Endothelial cell of umbilical vein (primary cell): Measurements from ENCODE around the gene LRRK1. TPM values are rescaled to one million over a fixed set of nuclear protein-coding genes. Genes with fewer than 3 reads are reported as not detected.

Source experiments
- BruUV-seq: library from RNA; stranded (reverse); fragments of 400-500 nt; replicated peaks from 2 replicates; lab custom pipeline; 2021; lab: Mats Ljungman, UMichigan
- CTCF ChIA-PET: fragments of 300-600, 350-600 bp; sonication (Branson Sonifier 250); formaldehyde crosslinking; loops from one replicate; lab custom pipeline; 2021; ENCODE audit warnings: antibody characterized with exemption, inconsistent platforms; lab: Charles Lee
- POLR2A ChIA-PET: fragments of 300-600, 350-600 bp; sonication (Branson Sonifier 250); formaldehyde crosslinking; loops from one replicate; lab custom pipeline; 2021; ENCODE audit warnings: antibody characterized with exemption, inconsistent platforms; lab: Charles Lee
- DNase-seq: peaks from one replicate; pipeline ENCODE4 v3.0.0-alpha.2; 2011; ENCODE audit warnings: low read depth, low spot score
- FAIRE-seq: peaks from 2 replicates; lab custom pipeline; 2011; peaks lifted over from hg19 to GRCh38; lab: Jason Lieb, UNC
- H2AFZ ChIP-seq: 2 replicates; pipeline ENCODE4 v1.6.0; 2012; ENCODE audit warnings: low read depth, low read length, control low read depth, inconsistent platforms
- H3K27ac ChIP-seq: 2 replicates; pipeline ENCODE4 v1.5.1; 2011; ENCODE audit warnings: low read depth, mild to moderate bottlenecking, control low read depth, low read length, moderate library complexity; ENCODE audit not compliant: insufficient read depth
- H3K27me3 ChIP-seq, 2 experiments: 2 replicates each; pipeline versions ENCODE4 v1.6.0 to v1.6.1; 2011; ENCODE audit warnings: low read length in 2 of 2, mixed read lengths in 1 of 2; ENCODE audit not compliant: control insufficient read depth in 2 of 2, insufficient read depth in 2 of 2
- H3K36me3 ChIP-seq, 2 experiments: 2 replicates in 1 of 2; 3 replicates in 1 of 2; pipeline ENCODE4 v1.5.1; 2011; ENCODE audit warnings: low read length in 2 of 2, mild to moderate bottlenecking in 1 of 2, moderate library complexity in 1 of 2; ENCODE audit not compliant: control insufficient read depth in 2 of 2, insufficient read depth in 2 of 2; ENCODE audit errors: extremely low read depth in 1 of 2
- H3K4me1 ChIP-seq: 3 replicates; pipeline ENCODE4 v1.5.1; 2011; ENCODE audit warnings: mild to moderate bottlenecking, low read length; ENCODE audit not compliant: control insufficient read depth, insufficient read depth; ENCODE audit errors: extremely low read depth
- H3K4me2 ChIP-seq: 2 replicates; pipeline ENCODE4 v1.6.1; 2011; ENCODE audit warnings: low read length, control low read depth, mixed read lengths; ENCODE audit not compliant: insufficient read depth
- H3K4me3 ChIP-seq, 3 experiments: fragments of 200-600 bp in 1 of 3; sonication (generic), shearing (Covaris generic) in 1 of 3; replicated peaks in 1 of 3; 2 replicates each; pipeline ENCODE4 v1.5.1; 2011 to 2016; ENCODE audit warnings: control low read depth in 3 of 3, low read length in 3 of 3, mild to moderate bottlenecking in 2 of 3, inconsistent platforms in 1 of 3, low read depth in 1 of 3, moderate library complexity in 1 of 3; ENCODE audit not compliant: insufficient read depth in 1 of 3
- H3K79me2 ChIP-seq: 2 replicates; pipeline ENCODE4 v1.6.0; 2012; ENCODE audit warnings: low read length, inconsistent platforms; ENCODE audit not compliant: control insufficient read depth, insufficient read depth
- H3K9ac ChIP-seq: replicated peaks from 2 replicates; pipeline ENCODE3; 2011; ENCODE audit warnings: low read length, control low read depth; ENCODE audit not compliant: insufficient read depth; ENCODE audit errors: extremely low read depth
- H3K9me1 ChIP-seq: replicated peaks from 3 replicates; pipeline ENCODE4 v1.6.0; 2011; ENCODE audit warnings: mild to moderate bottlenecking, low read length; ENCODE audit not compliant: control insufficient read depth, insufficient read depth; ENCODE audit errors: extremely low read depth
- H3K9me3 ChIP-seq: replicated peaks from 2 replicates; pipeline ENCODE4 v1.5.1; 2012; ENCODE audit warnings: low read length, inconsistent platforms; ENCODE audit not compliant: control insufficient read depth, insufficient read depth
- H4K20me1 ChIP-seq: replicated peaks from 2 replicates; pipeline ENCODE3; 2011; ENCODE audit warnings: mild to moderate bottlenecking, low read length; ENCODE audit not compliant: control insufficient read depth, insufficient read depth; ENCODE audit errors: extremely low read depth
- EZH2 ChIP-seq: IDR thresholded peaks from 2 replicates; pipeline ENCODE4 v1.6.1; 2012; ENCODE audit warnings: borderline replicate concordance, low read depth, mild to moderate bottlenecking, moderate library complexity, low read length, inconsistent platforms; ENCODE audit not compliant: severe bottlenecking
- FOS ChIP-seq: IDR thresholded peaks from 2 replicates; pipeline ENCODE4 v1.6.1; 2011; ENCODE audit warnings: mild to moderate bottlenecking, low read length, moderate library complexity, borderline replicate concordance; ENCODE audit not compliant: insufficient read depth
- GATA2 ChIP-seq: IDR thresholded peaks from 2 replicates; pipeline ENCODE4 v1.7.0; 2011; ENCODE audit warnings: low read depth, mild to moderate bottlenecking, moderate library complexity, mixed read lengths, low read length; ENCODE audit not compliant: insufficient read length, insufficient read depth
- JUN ChIP-seq: IDR thresholded peaks from 2 replicates; pipeline ENCODE4 v1.6.1; 2011; ENCODE audit warnings: borderline replicate concordance, low read depth; ENCODE audit not compliant: insufficient read length, insufficient read depth
- MYC ChIP-seq: IDR thresholded peaks from one replicate; pipeline ENCODE4 v1.6.1; 2011; ENCODE audit warnings: mild to moderate bottlenecking, low read depth, low read length
- POLR2A ChIP-seq: IDR thresholded peaks from 2 replicates; pipeline ENCODE4 v1.6.1; 2012; ENCODE audit warnings: low read depth, mild to moderate bottlenecking, control low read depth, low read length
- POLR2AphosphoS5 ChIP-seq: IDR thresholded peaks from 2 replicates; pipeline ENCODE4 v1.6.1; 2012; ENCODE audit warnings: low read depth, mild to moderate bottlenecking, control low read depth, low read length, moderate library complexity; ENCODE audit not compliant: insufficient read depth
- dilution Hi-C: fragments of 300-500 bp; cut with MboI; formaldehyde crosslinking; loops from one replicate; pipeline ENCODE4 v1.15.0; 2019; ENCODE audit warnings: low sequenced_read_pairs; ENCODE audit not compliant: extremely low pct_ligation_motif_present
- intact Hi-C: fragments of 100-400 bp; cut with micrococcal nuclease; formaldehyde crosslinking; loops from one replicate; pipeline ENCODE4 v1.10.0; 2022
- polyA plus RNA-seq, 4 experiments: library from polyadenylated mRNA; depleted of rRNA in 3 of 4; stranded (reverse) in 3 of 4; unstranded in 1 of 4; fragments of >200 nt; gene quantifications; 2 replicates each; pipeline versions ENCODE4 v1.2.1 to v1.2.3, GENCODE V29; 2011 to 2012; ENCODE audit warnings: missing spikeins in 1 of 4
- total RNA-seq: library from RNA; stranded (reverse); gene quantifications from 2 replicates; pipeline ENCODE4 v1.2.3, GENCODE V29; 2021
- TF ChIP-seq, protein P1 (sequence below): IDR thresholded peaks from 2 replicates; pipeline ENCODE4 v1.6.1; 2011; ENCODE audit not compliant: insufficient read depth, insufficient read length
- TF ChIP-seq, protein P2 (sequence below), 2 donors: IDR thresholded peaks; 1 replicate in 1 of 2; 2 replicates in 1 of 2; pipeline ENCODE4 v1.5.1; 2011; ENCODE audit warnings: low read length in 2 of 2, mild to moderate bottlenecking in 2 of 2, moderate library complexity in 2 of 2, control low read depth in 1 of 2, inconsistent platforms in 1 of 2, low read depth in 1 of 2; ENCODE audit not compliant: insufficient read depth in 1 of 2; ENCODE audit errors: extremely low read depth in 1 of 2

The LRRK1 gene
- total and polyA plus RNA-seq, 2 donors (not counting 3 experiments of a cell fraction or from before 2014, with no cell fraction given) = 11.0 to 22.1 TPM

DNA sequence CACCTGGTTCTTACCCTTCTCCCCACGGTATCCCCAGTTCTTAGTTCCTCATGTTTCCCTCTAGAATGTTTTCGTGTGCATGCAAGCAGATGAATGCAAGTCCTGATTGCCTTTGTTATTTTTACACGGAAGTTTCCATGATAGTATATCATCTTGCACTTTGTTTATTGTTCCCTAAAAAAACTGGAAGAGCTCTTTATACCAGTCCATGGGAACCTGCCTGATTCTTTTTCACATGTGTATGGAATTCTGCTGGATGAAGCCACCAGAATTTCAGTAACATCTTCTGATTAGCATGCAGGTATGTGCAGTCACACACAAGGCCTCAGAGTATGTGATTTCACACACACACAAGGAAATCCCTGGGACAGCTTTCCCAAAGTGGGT is 16.0 kb upstream of the LRRK1 start:
- Histone ChIP-seq H3K27me3 (no peaks in the 10 kb centered on the region), H3K9me3 (no peaks in the 10 kb centered on the region), H3K79me2 (no peaks in the 10 kb centered on the region), H3K9me1 (no peaks in the 10 kb centered on the region), H3K4me3 (no peak overlapping the region), H3K4me2 (no peak overlapping the region), H3K4me1 (peaks cover 27% of the 10 kb centered on the region), H4K20me1 (no peaks in the 10 kb centered on the region), H2AFZ (no peak overlapping the region), H3K27ac (no peak overlapping the region), H3K9ac (no peak overlapping the region), H3K36me3 (no peaks in the 10 kb centered on the region)
- dilution Hi-C loops = no loop called here
- BruUV-seq = no TSS peak
- intact Hi-C loops = loop anchor here (5.0 to 10.0 kb wide), 2 partner anchors 104 to 282 kb away; no protein-coding TSS in a partner anchor
- TF ChIP-seq JUN (no peak), POLR2AphosphoS5 (no peak), FOS (no peak), EZH2 (no peak), GATA2 (no peak), MYC (no peak), POLR2A (no peak)
- TF ChIP-seq, protein P1, sequence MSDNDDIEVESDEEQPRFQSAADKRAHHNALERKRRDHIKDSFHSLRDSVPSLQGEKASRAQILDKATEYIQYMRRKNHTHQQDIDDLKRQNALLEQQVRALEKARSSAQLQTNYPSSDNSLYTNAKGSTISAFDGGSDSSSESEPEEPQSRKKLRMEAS = no peak
- TF ChIP-seq, protein P2, sequence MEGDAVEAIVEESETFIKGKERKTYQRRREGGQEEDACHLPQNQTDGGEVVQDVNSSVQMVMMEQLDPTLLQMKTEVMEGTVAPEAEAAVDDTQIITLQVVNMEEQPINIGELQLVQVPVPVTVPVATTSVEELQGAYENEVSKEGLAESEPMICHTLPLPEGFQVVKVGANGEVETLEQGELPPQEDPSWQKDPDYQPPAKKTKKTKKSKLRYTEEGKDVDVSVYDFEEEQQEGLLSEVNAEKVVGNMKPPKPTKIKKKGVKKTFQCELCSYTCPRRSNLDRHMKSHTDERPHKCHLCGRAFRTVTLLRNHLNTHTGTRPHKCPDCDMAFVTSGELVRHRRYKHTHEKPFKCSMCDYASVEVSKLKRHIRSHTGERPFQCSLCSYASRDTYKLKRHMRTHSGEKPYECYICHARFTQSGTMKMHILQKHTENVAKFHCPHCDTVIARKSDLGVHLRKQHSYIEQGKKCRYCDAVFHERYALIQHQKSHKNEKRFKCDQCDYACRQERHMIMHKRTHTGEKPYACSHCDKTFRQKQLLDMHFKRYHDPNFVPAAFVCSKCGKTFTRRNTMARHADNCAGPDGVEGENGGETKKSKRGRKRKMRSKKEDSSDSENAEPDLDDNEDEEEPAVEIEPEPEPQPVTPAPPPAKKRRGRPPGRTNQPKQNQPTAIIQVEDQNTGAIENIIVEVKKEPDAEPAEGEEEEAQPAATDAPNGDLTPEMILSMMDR (IDR thresholded peaks at IDR 0.05; ENCODE audit: extremely low read depth in 1 of 2, insufficient read depth in 1 of 2, low read depth in 1 of 2, low read length in 2 of 2) = no peak
- CTCF ChIA-PET = interaction anchor here (1.2 to 5.1 kb wide), 4 partner anchors 8 to 30 kb away, joined by 3 to 53 read pairs (median 12); partner anchors contain the start of gene LRRK1
- DNase-seq (no peak), FAIRE-seq (peak; percentile 26)
- POLR2A ChIA-PET = no interaction called here
